PC-9 (cell line): ENCODE measurements around the gene RTCA.
"Not testable (repeated sequence)": the region's sequence is repeated elsewhere in the genome, so short reads cannot be mapped to it uniquely, and the experiment has no call there.

Source experiments
- CTCF ChIP-seq: fragments of 200-600 bp; sonication (generic); conservative IDR thresholded peaks from 2 replicates; pipeline ENCODE4 v1.6.1; 2017; ENCODE audit warnings: mixed run types, antibody characterized with exemption, mild to moderate bottlenecking, moderate library complexity
- EZH2 ChIP-seq: fragments of 200-600 bp; sonication (generic); IDR thresholded peaks from 2 replicates; pipeline ENCODE4 v1.8.0; 2017; ENCODE audit warnings: antibody characterized with exemption, low read depth

GRCh38 chr1:100233566-100233965 lies 32.5 kb upstream of the RTCA start:
- TF ChIP-seq EZH2, CTCF: not testable (repeated sequence)
